Fibroblast of mammary gland (primary cell): ENCODE results near the gene GMPPA.

ENCODE experiments used
- DNase-seq: peaks from one replicate; pipeline ENCODE4 v3.0.0-alpha.2; 2010; ENCODE audit warnings: low read depth
- H3K4me3 ChIP-seq: 2 replicates; pipeline ENCODE4 v1.5.1; 2011; ENCODE audit warnings: low read depth, mild to moderate bottlenecking, low read length, moderate library complexity; ENCODE audit not compliant: control insufficient read depth
- CTCF ChIP-seq: conservative IDR thresholded peaks from 2 replicates; pipeline ENCODE4 v1.5.1; 2011; ENCODE audit warnings: low read depth, low read length, inconsistent platforms; ENCODE audit not compliant: control insufficient read depth, insufficient read depth

GMPPA gene

GRCh38 chr2:219468410-219469185, 30.1 kb upstream of the GMPPA start:
- no peak for DNase-seq
- no peak overlapping the region for H3K4me3 ChIP-seq
- TF ChIP-seq CTCF: no peak

- no peak for TF ChIP-seq CTCF
- H3K4me3 ChIP-seq: no peak overlapping the region
- DNase-seq: peak; percentile 74
These were observed 29.4 kb upstream of the GMPPA start for GRCh38 chr2:219469186-219469724.

- no peak for TF ChIP-seq CTCF
- no peak overlapping the region for H3K4me3 ChIP-seq
- DNase-seq: no peak
These were observed 28.3 kb upstream of the GMPPA start for GRCh38 chr2:219470429-219470828.

GRCh38 chr2:219471476-219472371, 27.0 kb upstream of the GMPPA start:
- TF ChIP-seq CTCF: no peak
- no peak for DNase-seq
- no peak overlapping the region for H3K4me3 ChIP-seq

- TF ChIP-seq CTCF: no peak
- H3K4me3 ChIP-seq: no peak overlapping the region
- no peak for DNase-seq
These were observed 26.0 kb upstream of the GMPPA start for GRCh38 chr2:219472629-219473187.

GRCh38 chr2:219473511-219473910, 25.2 kb upstream of the GMPPA start:
- TF ChIP-seq CTCF: no peak
- DNase-seq: no peak
- no peak overlapping the region for H3K4me3 ChIP-seq
